GM21825 (cell line): ENCODE data around the gene STRBP.
"Not testable (repeated sequence)": the region's sequence is repeated elsewhere in the genome, so short reads cannot be mapped to it uniquely, and the experiment has no call there.

ENCODE experiments used
- ATAC-seq: cut with Tn5 transposase; IDR thresholded peaks from one replicate; pipeline ENCODE4 v1.9.1; 2021; ENCODE audit warnings: mild to moderate bottlenecking, moderate library complexity; ENCODE audit not compliant: unreplicated experiment

Gene STRBP

GRCh38 chr9:123200469-123200868 is 67.9 kb downstream of the STRBP start:
- not testable (repeated sequence) for ATAC-seq

- ATAC-seq, result no peak
Measured at GRCh38 chr9:123196124-123196523, 72.3 kb downstream of the STRBP start.

GRCh38 chr9:123194023-123194422 is 74.4 kb downstream of the STRBP start:
- no peak for ATAC-seq

- no peak for ATAC-seq
Measured at GRCh38 chr9:123191680-123192079, 76.7 kb downstream of the STRBP start.

- ATAC-seq, result no peak
Measured at GRCh38 chr9:123191260-123191659, 77.1 kb downstream of the STRBP start.

GRCh38 chr9:123187131-123187530 is 81.3 kb downstream of the STRBP start:
- ATAC-seq, result no peak

- not testable (repeated sequence) for ATAC-seq
Measured at GRCh38 chr9:123186029-123186428, 82.4 kb downstream of the STRBP start.

- ATAC-seq, result no peak
Measured at GRCh38 chr9:123176949-123177348, 91.4 kb downstream of the STRBP start.

GRCh38 chr9:123175854-123176629 is 92.3 kb downstream of the STRBP start:
- no peak for ATAC-seq

GRCh38 chr9:123174887-123175518 is 93.4 kb downstream of the STRBP start:
- ATAC-seq, result peak; percentile 77

- ATAC-seq, result no peak
Measured at GRCh38 chr9:123174079-123174478, 94.3 kb downstream of the STRBP start.

- ATAC-seq, result no peak
Measured at GRCh38 chr9:123169926-123170325, 98.5 kb downstream of the STRBP start.

- no peak for ATAC-seq
Measured at GRCh38 chr9:123168586-123168985, 99.8 kb downstream of the STRBP start.

- ATAC-seq, result no peak
Measured at GRCh38 chr9:123167474-123167873, 100.9 kb downstream of the STRBP start.

GRCh38 chr9:123165813-123166212 is 102.6 kb downstream of the STRBP start:
- no peak for ATAC-seq

- ATAC-seq, result no peak
Measured at GRCh38 chr9:123164285-123164684, 104.1 kb downstream of the STRBP start.

GRCh38 chr9:123162791-123163345 is 105.5 kb downstream of the STRBP start:
- no peak for ATAC-seq

- no peak for ATAC-seq
Measured at GRCh38 chr9:123162360-123162759, 106.0 kb downstream of the STRBP start.

GRCh38 chr9:123157221-123157620 is 111.2 kb downstream of the STRBP start:
- no peak for ATAC-seq

- no peak for ATAC-seq
Measured at GRCh38 chr9:123150708-123151503, 117.5 kb downstream of the STRBP start.

GRCh38 chr9:123149067-123149466 is 119.3 kb downstream of the STRBP start:
- ATAC-seq, result no peak
